Measurements from ENCODE around the gene SYTL1. TPM values are rescaled to one million over a fixed set of nuclear protein-coding genes. Genes with fewer than 3 reads are reported as not detected.
A peak's percentile ranks its signal among the peaks of the same experiment; 100 is the strongest.

The SYTL1 gene
- total and polyA plus RNA-seq, 9 of the 15 experiments (the other 6 are each of a cell fraction or from before 2014, with no cell fraction given), result 0.04 to 9.3 (median 1.7) TPM

DNA sequence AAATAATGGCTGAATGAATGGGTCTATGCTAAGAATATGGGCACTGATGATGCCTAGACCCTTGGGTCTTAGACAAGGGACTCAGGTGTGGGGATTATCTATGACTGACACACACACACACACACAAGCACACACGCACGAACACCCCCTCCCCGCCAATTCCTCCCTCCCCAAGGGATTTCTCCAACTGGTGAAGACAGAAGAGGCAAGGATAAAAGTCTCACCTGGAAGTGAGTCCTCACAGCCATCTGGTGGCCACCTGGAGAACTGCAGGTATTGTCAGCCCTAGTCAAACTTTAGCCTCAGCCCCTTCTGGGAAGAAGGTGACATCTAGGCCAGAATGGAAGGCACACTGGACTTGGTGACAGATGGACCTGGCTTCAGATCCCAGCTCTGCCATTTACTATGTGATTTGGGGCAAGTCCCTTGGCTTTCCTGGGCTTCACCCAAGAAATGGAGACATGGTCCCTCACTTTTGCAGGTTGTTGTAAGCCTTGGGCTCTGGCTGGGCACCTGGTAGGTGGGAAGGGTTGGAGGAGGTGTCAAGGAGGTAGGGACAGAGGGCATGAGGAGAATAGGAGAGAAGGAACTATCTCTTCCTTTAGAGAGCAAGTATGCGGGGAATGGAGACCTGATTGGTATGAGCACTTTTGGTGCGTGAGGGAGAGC is 46.6 kb downstream of the SYTL1 start:
- peak; percentile 97 for FAIRE-seq
- peaks cover 12 to 30% of the 10 kb centered on the region in 2 experiments for H3K4me1 ChIP-seq (replicated peaks in 1 of 2; ENCODE audit: control insufficient read depth in 2 of 2, insufficient read depth in 2 of 2, low read length in 2 of 2)
- H3K27ac ChIP-seq (ENCODE audit: extremely low read depth, low read depth, low read length), result no peak overlapping the region
- H3K4me2 ChIP-seq (ENCODE audit: insufficient read depth, low read length), result no peak overlapping the region
- in situ Hi-C loops (cut with MboI), result loop anchor here (5.0 kb wide), 1 partner anchor 86 kb away; no protein-coding TSS in a partner anchor
- H2AFZ ChIP-seq (ENCODE audit: low read depth, low read length), result no peak overlapping the region
- no peak overlapping the region for H3K4me3 ChIP-seq
- ChIA-PET CTCF (ENCODE audit: low intra/inter-chr PET ratio) (interaction anchor here (0.7 to 2.9 kb wide), 8 partner anchors 29 to 344 kb away, joined by 3 to 33 read pairs (median 8); no protein-coding TSS in a partner anchor), POLR2A (interaction anchor here (0.6 to 1.4 kb wide), 2 partner anchors 9 to 244 kb away, joined by 4 read pairs; no protein-coding TSS in a partner anchor)
- intact Hi-C loops (cut with micrococcal nuclease), result loop anchor here (1.0 to 5.0 kb wide), 2 partner anchors 87 to 286 kb away; no protein-coding TSS in a partner anchor
- WGBS (ENCODE audit: insufficient coverage, low coverage, missing lambda C conversion rate), result 33% methylated on average over 5 of the region's 5 CpGs
- ATAC-seq, result peak; percentile 36
- no peaks in the 10 kb centered on the region for H4K20me1 ChIP-seq (replicated peaks; ENCODE audit: control insufficient read depth, insufficient read depth, low read length)
- peak; percentile 66 to 84 (median 74) for DNase-seq (ENCODE audit: extremely low read depth in 1 of 4, low spot score in 3 of 4)
- peaks cover 10% of the 10 kb centered on the region for H3K79me2 ChIP-seq (ENCODE audit: control insufficient read depth, insufficient read depth, low read length)
- no peaks in the 10 kb centered on the region for H3K27me3 ChIP-seq (ENCODE audit: control insufficient read depth in 2 of 2, insufficient read depth in 2 of 2, low read length in 2 of 2)
- no peaks in the 10 kb centered on the region for H3K9me1 ChIP-seq (ENCODE audit: control insufficient read depth, insufficient read depth, low read length)
- no peaks in the 10 kb centered on the region for H3K9me3 ChIP-seq (replicated peaks; ENCODE audit: control insufficient read depth, insufficient read depth, low read depth, low read length)
- no peak overlapping the region; a peak in 1 of 4 replicates for H3K9ac ChIP-seq (ENCODE audit: insufficient read depth in 1 of 2, low read depth in 2 of 2, low read length in 2 of 2)
- no peaks in the 10 kb centered on the region for H3K36me3 ChIP-seq (ENCODE audit: control insufficient read depth, insufficient read depth, low read length)
- BruUV-seq (replicated peaks), result no TSS peak
- TF ChIP-seq JUN (IDR thresholded peaks at IDR 0.05; ENCODE audit: borderline replicate concordance, low read depth, low read length), result no peak
- TF ChIP-seq JUN (CRISPR knock-in tag; IDR thresholded peaks at IDR 0.05; ENCODE audit: borderline replicate concordance), result 0 out of 2 replicates have a peak, but pooled peaks have one; percentile 72
- TF ChIP-seq MYBL2 (IDR thresholded peaks at IDR 0.05; ENCODE audit: low read depth), result no peak
- TF ChIP-seq MYBL2 (CRISPR knock-in tag; IDR thresholded peaks at IDR 0.05; ENCODE audit: borderline replicate concordance), result no peak
- TF ChIP-seq ARNT (IDR thresholded peaks at IDR 0.05), result 0 out of 4 replicates have a peak, but pooled peaks of 1 of the 2 experiments have one; percentile 42
- TF ChIP-seq CC2D1A (IDR thresholded peaks at IDR 0.05), result peak; percentile 74
- TF ChIP-seq CTBP1 (IDR thresholded peaks at IDR 0.05; ENCODE audit: borderline replicate concordance), result peak; percentile 53
- peak; percentile 93 for TF ChIP-seq SMC3 (conservative IDR thresholded peaks at IDR 0.05; ENCODE audit: insufficient read depth, low read depth, low read length)
- peak; percentile 51; the same call in 1 of the 2 replicates for TF ChIP-seq RB1 (IDR thresholded peaks at IDR 0.05; ENCODE audit: low read depth)
- no peak for TF ChIP-seq PCBP2 (IDR thresholded peaks at IDR 0.05; ENCODE audit: low read depth, low read length, poor library complexity, severe bottlenecking)
- TF ChIP-seq, protein P1, sequence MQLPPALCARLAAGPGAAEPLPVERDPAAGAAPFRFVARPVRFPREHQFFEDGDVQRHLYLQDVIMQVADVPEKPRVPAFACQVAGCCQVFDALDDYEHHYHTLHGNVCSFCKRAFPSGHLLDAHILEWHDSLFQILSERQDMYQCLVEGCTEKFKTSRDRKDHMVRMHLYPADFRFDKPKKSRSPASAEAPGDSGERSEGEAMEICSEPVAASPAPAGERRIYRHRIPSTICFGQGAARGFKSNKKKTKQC (CRISPR knock-in tag; IDR thresholded peaks at IDR 0.05), result 0 out of 2 replicates have a peak, but pooled peaks have one; percentile 38
- TF ChIP-seq SIN3B (IDR thresholded peaks at IDR 0.05; ENCODE audit: low read depth), result no peak
- TF ChIP-seq FUS (optimal IDR thresholded peaks at IDR 0.05; ENCODE audit: low read depth, low read length), result no peak
- peak; percentile 79 to 95 for TF ChIP-seq RAD21 (CRISPR knock-in tag; conservative IDR thresholded peaks at IDR 0.05 in 1 of 2, IDR thresholded peaks at IDR 0.05 in 1 of 2)
- TF ChIP-seq ETS2 (tag; IDR thresholded peaks at IDR 0.05; ENCODE audit: borderline replicate concordance, poor library complexity, severe bottlenecking), result no peak
- 0 out of 2 replicates have a peak, but pooled peaks have one; percentile 34 for TF ChIP-seq KLF16 (IDR thresholded peaks at IDR 0.05)
- TF ChIP-seq, protein P2, sequence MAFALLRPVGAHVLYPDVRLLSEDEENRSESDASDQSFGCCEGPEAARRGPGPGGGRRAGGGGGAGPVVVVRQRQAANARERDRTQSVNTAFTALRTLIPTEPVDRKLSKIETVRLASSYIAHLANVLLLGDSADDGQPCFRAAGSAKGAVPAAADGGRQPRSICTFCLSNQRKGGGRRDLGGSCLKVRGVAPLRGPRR (CRISPR knock-in tag; IDR thresholded peaks at IDR 0.05), result 0 out of 2 replicates have a peak, but pooled peaks have one; percentile 11
- peak; percentile 49 for TF ChIP-seq MEIS2 (IDR thresholded peaks at IDR 0.05; ENCODE audit: partially characterized antibody)
- peak; percentile 6; the same call in 1 of the 2 replicates for TF ChIP-seq JUND (IDR thresholded peaks at IDR 0.05; ENCODE audit: borderline replicate concordance, low read depth, low read length)
- TF ChIP-seq JUND (tag; IDR thresholded peaks at IDR 0.05; ENCODE audit: borderline replicate concordance, low read depth, low read length), result no peak; the same call in 2 of the 3 replicates
- no peak for TF ChIP-seq SIX5 (IDR thresholded peaks at IDR 0.05; ENCODE audit: borderline replicate concordance in 1 of 2, insufficient read depth in 1 of 2, low read depth in 1 of 2, low read length in 2 of 2)

Data from K562 (cell line).